Cerebellar nuclear complex (tissue), 1 donor: ENCODE data around the gene PTPA.

ENCODE experiments used
- DNase-seq, 2 experiments: peaks; one replicate each; lab custom pipeline; 2025; lab: John Stamatoyannopoulos, UW

Gene PTPA

DNA sequence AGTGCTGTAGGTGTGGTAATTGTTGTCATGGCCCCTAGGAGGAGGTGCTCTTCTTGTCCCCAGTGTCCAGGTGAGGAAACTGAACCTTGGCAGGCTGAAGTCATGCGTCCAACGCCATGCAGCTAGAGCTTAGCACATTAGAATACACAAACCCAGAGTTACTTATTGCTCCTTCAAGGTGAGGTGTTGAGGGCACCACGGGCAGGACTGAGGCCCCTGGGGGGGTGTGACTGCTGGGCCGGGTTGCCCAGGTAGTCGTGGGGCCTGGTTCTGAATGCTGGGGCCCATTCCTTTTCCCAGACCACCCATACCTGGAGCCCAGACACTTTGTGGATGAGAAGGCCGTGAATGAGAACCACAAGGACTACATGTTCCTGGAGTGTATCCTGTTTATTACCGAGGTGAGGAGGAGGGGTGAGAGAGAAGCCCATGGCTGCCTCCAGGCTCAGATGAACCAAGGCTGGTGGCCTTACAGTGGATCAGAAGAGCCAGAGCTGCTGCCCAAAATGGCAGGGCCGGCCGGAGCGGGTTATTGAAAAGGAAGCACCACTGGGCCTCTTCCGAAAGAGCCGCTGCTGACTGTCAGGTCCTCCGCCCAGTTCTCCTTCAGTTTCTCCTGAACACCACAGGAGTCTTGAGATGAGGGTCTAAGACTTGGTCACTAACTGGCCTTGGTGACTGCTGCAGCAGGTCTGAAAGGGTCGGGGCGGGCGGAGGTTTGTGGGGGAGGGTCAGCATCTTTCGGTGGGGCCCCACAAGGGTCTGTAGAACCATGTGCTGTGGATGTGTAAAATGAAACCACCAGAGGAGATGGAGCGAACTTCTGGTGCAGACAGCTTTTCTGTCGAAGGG, 26.3 kb downstream of the PTPA start:
- DNase-seq: no peak

DNA sequence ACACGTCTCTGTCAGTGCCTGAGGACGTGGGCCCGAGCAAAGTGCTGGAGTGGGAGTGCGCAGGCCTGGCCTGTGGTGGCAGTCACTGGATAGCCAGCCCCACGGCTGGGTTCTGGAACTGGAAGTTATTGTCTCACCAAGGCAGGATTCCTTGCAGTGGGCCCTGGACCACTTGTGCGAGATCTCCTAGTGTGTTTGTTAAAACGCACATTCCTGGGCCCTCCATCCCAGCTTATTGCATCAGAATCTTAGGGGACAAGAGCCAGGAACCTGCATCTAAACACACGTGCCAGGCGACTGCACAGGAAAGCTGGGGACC, 26.9 kb downstream of the PTPA start:
- no peak for DNase-seq

DNA sequence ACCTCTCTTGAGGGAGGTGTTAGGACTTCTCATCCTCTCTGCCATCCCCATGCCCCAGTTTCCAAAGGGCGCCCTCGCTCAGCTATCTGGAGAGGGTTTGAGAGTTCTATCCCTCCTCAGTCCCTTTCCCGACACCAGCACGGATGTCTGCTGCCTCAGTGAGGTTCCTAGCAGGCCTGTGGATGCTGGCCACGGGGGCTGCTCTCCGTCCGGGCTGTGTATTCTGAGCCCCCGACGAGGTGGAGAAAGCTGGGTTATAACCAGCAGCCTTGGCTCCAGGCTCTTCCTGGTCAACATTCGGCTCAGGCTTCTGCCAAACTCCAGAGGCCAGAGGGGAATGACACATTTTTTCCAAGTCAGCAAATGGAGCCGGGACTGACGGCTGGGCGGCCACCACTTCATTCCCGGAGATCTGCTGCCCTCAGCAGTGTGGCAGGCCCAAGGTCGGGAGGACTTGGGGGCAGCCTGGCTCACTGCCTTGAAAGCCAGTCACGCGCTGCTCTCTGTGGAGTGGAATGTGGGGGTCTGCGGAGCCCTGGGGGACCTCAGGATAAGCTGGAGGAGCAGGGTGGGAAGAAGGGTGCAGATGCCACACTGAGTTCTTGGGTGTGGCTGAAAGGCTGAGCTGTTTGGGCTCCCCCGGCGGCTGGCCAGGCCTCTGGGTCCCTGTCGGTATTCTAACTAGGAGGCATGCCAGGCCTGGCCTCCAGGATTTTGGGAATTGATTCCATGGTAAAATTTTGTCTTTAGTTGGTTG, 27.4 kb downstream of the PTPA start:
- no peak for DNase-seq

DNA sequence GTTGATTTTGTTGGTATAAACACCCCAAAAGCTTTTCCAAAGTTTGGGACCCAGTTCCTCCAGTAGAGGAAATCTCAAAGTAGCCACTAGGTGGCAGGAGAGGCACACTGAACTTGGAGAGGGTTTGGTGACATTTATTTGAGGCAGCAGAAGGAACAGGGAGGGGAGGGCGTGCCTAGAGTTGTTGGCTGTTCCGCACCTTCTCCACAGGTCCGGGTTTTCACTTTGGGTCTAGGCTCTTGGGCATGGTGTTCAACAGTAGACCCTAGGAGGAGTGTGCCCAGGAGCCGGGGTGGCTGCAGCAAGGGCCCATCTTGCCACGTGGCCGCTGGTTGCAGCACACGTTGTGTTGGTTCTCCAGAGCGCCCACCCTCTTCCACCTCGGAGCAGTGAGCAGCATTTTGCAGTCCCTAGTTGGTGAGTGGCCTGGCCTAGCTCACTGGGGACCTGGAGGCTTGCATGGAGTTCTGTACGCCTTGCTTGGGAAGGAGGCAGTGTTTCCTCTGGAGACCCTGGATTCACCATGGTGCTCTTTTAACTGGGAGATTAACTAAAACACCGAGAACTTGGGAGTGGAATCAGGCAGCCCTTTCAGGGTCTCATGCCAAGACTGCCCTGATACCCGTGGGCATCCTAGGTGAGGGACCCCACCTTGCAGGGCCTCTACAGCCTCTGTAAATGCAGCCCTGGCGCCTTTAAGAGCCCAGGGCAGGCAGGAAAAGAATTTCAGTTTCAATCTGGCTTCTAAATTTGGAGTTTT, 28.2 kb downstream of the PTPA start:
- DNase-seq: peak in 1 of 2 experiments; percentile 76

DNA sequence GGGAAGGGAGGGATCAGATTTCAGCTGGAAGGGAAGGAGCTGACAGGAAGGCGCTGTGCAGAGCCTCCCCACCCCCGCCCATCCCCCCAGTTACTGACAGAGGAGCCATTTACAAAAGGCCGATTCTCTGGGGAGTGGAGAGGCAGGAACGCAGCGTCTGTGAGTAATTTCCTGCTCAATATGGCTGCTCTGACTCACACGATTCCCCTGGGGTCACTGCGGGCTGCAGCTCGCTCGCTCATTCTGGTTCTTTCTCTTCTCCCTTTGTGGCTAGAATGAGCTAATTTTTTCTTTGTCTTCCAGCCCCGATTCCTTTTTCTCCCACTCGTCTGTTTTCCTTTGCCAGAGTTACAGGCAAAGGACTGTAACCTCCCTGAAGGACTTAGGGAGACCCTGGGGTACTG, 28.8 kb downstream of the PTPA start:
- DNase-seq: no peak

DNA sequence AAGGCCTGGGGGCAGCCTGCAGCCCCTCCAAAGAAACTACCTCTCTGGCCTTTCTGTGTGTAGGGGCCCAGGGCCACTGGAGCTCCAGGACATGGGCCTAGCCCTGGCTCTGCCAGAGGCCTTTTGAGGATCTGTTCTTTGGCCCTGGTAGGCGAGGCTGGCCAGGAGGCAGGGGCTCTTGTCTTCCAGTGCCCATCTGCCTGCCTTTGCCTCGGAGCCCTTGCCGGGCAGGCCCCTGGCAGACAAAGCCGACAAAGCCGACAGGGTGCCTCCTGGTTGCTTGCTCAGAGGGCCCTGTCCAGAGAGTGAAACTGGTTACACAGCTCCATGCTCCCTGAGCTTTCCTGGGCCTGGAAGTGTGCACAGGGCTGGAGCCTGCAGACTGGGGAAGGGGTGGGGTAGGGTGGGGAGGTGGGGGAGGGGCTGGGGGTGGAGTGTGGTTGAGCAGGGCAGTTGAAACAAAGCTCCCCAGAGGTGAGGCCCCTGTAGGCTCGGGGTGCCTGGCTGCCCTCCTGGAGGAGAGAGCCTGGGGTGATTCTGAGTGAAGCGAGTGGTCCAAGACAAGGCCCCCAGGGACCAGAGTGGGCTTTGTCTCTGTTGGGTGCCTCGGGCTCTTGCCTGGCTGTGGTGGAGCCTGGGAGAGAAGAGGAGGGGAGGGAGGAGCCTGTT, 29.3 kb downstream of the PTPA start:
- DNase-seq: no peak

DNA sequence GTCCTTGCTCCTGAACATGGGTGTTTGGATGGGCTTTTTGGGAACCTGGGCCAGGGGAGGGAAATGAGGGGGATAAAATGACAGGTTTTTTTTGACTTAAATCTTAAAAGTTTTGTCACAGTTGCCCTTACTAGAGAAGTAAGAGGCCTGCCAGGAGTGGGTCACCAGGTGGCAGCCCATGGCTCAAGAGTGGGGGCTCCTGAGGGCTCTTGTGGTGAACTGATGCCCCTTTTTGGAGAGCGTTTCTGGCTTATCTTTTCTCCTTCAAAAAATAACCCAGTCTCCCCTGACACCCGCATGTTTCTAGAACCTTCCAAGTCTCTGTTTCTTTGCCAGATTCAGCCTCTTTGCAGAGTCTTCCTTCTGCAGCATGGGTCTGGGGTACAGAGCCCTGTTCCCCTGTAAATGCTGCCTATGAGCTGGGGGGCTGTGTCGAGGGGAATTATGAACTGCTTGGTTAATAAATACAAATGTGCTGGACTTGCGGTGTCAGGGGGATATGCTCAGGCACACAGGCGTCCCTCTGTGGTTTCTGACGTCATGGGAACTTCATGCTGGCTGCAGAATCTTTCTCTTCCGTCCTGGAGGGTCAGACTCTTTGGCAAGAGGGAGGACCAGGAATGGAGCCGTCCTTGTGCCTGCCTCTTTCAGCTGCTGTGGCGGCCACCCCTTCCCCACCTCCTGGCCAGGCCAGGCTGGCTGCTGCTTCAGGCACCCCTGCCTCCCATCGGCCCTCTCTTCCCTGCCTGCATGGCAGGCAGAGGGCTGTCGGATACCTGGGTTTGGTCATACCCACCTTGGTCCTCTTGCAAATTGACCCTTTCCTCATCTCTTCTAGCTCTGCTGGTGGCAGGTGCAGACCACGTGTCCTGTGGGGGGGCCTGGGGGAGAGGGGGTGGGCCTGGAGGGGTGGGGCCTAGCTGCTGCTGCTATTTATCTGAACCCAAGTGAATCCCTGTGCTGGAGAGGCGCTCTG, 30.1 kb downstream of the PTPA start:
- no peak for DNase-seq

DNA sequence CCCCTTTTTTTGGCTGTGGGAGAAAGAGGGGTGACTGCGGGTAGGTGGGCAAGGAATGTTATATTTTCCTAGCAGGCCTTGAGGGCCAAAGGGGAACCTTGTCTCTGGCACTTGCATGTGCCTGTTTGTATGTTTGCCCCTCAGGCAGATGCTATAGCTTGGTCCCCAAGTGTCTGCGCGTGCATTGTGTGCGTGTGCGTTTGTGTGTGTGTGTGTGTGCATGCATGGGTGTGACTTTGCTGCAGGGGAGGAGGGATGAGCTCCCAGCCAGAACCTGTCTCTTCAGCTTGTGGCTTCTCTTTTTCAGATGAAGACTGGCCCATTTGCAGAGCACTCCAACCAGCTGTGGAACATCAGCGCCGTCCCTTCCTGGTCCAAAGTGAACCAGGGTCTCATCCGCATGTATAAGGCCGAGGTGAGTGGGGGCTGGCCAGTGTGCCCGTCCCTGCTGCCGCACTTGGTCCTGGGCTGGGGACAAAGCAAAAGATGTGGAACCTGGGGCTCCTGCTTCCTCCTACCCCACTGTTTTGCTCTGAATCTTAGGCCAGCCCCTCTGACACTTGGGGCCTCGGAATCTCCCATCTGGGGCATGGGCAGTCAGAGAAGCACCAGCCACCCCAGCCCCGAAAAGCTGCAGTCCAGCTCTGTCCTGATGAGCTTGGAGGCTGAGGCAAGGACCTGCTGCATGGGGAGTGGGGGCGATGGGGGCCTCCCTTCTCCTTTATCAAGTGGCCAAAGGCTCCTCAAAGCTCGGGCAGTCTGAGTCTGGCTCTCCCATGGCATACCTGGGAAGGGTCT, 31.1 kb downstream of the PTPA start:
- no peak for DNase-seq

DNA sequence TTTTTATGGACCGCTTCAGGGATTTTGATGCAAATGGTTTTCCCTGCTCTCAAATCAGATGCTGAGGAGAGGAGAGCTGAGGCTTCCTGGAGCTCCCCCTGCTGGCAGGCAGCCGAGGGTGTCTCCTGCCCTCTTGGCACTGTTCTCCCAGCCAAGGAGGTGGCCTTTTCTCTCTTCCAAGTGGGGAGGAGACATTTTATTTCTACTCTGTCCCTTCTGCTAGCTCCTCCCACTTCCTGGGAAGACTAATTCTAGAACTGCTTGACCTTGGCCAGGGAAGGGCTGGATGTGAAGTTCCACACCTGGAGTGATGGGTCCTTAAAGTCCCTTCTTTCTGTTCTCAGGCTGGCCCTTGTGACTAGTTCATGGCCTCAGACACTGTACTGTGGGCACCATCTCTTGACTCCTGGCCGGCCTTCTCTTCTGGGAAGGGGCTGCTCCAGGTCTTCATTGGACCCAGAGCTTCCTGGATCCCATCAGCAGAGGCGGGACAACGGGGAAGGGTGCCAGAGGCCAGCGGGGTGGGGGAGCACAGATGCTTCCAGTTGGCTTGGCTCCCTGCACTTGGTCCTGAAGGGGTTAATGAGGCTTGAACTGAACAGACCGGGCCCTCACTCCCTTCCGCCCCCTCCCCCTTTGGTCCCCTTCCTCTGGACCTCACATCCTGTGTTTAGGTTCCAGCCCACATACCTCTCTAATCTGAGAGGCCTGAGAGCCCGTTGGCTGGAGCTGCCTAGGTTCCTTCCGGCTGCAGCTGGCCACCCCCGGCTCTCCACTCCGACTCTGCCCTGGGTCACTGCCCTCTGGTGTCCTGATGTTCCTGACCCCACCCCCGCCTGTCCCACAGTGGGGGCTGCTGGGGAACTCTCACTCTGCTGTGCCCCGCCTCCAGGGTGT, 32.1 kb downstream of the PTPA start:
- DNase-seq: peak in 1 of 2 experiments; percentile 36

DNA sequence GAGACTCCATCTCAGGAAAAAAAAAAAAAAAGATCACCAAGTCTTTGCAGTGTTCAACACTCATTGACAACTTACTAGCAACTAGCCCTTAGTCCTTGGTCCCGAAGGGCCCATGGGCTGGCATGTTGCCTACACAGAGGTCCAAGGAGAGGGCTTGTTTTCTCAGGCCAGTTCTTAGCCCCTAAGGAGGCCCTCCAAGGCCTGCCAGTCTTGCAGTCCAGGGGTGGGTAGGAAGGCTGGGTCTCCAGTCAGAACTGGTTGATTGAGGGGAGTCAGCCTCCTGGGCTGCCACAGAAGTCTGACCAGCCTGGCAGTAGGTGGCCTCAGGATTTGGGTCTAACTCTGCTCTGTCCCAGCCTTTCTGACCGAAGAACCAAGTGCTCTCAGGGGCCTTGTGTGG, 34.1 kb downstream of the PTPA start:
- no peak for DNase-seq

DNA sequence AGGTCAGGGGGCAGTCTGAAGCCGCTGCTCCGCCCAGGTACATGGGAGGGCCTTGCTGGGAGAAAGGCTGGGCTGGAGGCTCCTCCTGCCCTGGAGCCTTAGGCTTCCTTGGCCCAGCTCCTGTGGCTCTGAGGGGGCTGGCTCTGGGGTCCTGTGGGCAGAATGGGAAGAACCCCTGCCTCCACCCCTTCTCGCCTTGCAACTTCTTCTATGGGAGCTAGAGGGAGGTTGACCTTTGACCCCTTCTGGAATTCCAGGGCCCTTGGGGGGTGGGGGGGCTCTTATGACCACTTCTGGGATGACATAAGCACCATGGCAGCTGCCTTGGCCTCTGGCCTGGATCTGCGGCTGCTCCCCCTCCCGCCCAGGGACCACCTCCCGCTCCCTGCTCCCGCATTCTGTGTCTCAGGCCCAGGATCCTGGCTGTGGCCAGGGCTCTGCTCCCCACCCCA, 34.7 kb downstream of the PTPA start:
- no peak for DNase-seq

DNA sequence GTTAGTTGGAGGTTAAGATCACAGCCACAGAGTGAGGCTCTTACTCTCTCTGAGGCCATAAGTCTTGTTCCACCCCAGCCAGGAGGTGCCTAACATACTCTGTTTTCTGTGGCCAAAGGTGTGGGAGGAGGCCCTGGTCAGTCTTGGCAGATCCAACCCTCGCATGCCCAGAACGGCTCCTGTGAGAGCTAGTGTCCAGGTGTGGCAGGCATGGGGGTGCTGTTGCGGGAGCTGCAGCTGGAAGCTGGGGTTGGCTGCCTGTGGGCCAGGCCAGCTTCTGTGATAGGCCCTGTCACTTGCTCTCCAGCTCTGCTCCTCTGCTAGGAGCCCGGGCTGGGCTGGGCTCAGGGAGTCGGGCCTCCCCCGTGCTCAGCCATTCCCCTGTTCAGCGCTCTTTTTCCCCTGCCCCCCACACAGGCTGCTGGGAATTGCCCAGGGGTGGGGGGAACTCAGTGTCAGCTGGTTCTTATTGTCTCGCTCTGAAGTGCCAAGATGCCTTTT, 35.3 kb downstream of the PTPA start:
- no peak for DNase-seq

DNA sequence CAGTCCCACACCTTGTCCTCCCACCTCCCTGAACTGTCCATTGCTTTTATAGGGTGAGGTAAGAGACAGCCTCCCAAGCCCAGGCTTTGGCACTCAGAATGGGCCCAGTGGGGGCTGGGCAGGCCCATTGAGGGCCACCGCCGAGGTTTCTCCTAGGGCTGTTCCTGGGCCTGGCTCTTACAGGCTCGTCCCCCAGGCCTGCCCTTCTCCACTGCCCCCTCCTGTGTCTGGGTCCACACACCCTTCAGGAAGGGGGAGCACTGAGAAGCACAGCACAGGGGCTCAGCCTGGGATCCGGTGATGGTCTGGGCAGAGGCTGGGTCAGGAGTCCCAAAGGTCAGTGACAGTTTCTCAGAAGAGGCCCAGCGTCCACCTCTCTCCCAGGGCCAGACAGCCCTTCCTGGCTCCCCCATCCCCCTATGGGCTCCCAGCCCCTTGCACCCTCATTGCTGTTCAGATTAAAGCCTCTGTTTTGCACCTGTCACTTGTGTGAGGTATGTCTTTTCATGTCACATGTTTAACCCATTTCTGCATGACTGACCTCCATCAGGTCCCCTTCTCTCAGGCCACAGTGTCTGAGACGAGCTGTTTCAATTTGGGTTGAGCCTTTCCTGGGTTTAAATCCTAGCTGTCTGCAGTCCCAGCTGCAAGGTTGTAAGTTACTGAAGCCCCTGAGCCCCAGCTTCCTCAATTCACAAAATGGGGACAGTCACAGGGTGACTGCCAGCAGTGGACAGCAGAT, 37.4 kb downstream of the PTPA start:
- DNase-seq: no peak

DNA sequence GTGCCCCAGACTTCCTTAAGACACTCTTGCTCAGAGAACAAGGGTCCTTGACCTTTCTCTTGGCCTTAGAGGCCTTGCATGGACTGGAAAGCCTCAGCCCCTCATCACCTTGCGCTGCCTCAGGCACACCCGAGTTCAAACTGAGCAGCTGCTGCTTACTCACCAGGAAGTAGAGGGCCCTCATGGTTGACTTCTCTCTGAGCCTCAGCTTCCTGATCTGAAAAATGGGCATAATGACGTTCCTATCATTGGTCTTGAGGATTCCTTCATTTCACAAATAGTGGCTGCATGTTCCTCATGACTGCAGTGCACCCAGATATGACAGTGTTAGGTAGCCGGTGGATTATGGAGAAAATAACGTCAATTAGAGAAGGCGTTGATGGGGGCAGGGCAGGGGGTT, 38.2 kb downstream of the PTPA start:
- DNase-seq: no peak

DNA sequence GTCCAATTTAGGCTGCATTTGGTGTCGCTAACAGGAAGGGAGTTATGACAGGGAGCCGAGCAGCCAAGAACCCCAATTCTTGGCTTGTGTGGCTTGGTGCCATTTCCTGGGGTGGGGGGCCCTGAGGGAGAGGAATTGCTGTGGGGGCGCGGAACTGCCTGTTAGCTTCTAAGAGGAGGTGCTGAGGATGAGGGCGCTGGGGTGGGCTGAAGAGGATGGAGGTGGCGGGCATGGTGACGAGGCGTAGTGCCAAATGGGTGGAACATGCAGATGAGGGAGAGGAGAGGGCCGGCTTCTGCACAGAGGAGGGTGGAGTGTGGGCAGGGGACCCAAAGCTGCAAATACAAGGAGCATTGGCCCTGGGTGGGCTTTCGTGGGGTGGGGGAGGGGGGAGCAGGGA, 38.9 kb downstream of the PTPA start:
- no peak for DNase-seq

DNA sequence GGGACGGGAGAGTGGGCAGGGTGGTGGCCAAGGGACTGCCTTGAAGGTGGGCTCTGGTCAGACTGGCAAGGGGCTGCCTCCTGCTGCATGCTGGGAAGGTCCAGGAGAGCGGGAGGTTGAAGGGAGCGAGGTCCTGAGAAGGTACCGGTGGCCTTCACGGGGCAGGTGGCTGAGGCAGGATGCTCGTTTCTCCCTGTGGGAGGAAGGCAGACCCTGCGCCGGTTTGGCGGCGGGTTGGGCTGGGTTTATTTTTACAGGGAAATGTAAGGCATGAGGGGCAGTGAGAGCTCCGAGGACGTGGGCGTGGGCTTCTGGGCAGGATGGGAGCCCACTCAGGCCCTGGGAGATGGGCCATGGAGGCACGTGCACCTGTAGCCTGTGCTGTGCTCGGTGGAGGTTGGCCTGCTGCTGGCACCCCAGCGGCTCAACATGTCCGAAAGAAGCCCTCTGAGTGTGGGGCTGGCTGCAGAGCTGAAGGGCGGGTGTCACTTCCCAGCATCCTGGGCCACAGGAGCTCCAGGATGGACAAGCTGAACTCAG, 39.5 kb downstream of the PTPA start:
- DNase-seq: no peak

DNA sequence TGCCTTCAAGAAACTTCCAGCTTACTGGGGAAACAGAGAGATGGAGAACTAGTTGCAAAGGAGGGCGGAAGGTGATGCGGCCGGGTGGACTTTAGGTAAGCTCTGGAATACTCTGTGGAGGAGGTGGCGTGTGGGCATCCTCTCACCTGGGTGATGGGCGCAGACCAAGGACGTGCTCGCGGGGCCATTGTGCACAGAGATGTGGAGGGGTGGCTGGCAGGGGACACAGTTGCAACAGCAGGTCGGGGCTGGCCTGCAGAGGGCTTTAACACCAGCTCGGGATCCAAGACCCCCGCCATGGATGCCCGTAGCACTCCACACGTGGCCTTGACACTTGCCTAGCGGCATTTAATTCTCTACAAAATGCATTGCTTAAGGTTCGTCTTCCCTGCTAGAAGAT, 40.3 kb downstream of the PTPA start:
- DNase-seq: no peak
